ENCODE results near the gene MEAK7.
"Not testable (repeated sequence)": the region's sequence is repeated elsewhere in the genome, so short reads cannot be mapped to it uniquely, and the experiment has no call there.

The MEAK7 gene

DNA sequence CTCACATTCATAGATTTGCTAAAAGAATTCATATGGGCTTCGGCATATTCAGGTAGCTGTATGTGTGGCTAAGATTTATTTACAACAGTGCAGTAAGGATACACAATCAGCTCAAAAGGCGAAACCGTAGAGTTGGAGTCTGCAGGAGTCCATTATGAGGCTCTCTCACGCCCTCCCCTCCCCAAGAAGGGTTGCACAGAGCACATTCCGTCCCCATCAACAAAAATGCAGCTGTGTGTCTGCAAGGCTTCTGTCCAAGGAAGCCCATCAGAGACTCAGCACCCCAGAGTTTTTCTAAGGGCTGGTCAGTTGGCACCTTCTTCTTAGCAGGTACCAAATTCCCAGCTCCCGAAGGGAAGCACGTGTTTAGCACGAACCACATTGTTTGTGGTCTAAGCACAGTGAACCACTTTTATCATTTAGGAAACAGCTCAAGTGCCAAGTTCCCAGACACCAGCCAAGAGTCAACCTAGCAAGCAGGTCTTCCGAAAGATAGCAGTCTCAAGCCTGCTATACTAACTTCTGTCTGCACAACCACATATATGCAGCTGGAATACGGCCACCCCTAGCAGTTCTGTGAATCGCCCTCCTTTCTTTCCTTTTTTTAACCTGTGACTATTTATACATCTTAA lies 28.5 kb upstream of the MEAK7 start:
- no peak for DNase-seq (ENCODE audit: low read depth)

DNA sequence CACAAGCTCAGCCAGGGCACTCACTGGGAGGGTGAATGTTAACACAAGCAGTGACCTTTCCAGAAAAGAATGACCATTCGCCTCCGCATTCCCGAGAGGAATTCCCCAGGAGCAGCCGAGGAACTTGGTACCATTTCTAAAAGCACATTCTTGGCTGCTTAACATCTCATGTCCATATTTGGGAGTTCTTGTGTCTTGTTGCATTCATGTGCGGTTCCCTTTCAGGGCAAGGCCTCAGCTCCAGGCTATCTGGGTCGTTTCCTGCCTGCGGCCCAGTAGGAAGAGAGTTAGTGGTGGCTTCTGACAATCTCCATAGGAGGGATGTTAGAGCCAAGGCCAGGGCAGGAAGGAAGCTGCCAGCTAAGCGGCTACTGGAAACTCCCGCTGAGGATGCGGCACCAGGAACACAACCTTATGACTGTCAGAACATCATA lies 27.8 kb upstream of the MEAK7 start:
- DNase-seq (ENCODE audit: low read depth): no peak

DNA sequence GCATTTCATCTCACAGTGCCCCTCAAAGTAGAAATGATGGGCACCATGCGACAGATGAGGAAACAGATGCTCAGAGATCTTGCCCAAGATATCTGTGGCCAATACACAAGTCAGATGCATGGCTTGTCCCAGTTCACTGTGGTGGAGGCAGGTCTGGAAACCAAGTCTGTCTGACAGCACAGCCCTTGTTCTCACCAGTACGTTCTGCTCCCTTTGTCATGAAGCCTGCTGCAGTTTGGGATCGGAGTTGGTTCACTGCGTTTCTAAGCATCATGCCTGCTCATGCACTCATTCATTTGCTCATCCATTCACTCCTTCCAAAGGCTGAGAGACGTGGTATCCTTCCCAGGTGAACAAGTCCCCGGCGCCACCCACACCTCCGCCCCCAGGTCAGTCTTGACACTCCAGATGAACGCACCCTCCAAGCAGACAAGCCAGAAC lies 27.2 kb upstream of the MEAK7 start:
- no peak for DNase-seq (ENCODE audit: low read depth)

DNA sequence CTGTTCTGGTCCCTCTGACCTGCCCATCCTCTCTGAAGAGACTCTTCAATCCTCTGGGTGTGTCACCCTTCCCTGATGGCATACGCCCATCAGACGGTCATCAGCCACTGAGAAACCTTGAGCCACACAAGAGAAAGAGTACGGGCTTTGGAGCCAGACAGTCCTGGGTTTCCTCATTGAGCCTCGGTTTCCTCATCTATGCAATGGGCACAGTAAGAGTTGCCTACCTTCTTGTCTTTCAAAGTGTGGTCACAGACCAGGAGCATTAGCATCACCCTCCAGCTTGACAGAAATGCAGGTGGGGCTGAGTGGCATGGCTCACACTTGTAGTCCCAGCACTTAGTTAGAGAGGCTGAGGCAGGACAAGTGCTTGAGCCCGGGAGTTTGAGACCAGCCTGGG lies 26.1 kb upstream of the MEAK7 start:
- DNase-seq (ENCODE audit: low read depth): no peak

DNA sequence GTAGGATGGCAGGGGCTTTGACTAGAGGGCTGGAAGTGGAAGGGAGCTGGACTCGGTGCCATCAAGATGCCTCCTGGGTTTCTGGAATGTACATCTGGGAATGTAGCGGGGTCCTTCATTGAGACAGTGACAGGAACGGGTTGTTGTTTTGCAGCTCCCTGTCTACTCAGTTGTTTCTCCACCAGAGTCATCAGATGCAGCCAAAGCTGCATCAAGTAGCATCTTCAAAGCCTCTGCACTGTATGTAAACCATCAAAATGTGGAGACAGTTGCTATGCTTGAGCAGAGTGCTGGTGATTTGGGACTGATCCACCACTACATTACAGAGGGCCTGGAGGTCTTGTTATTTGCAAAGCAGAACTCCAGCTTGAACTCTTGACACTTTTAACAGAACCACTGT lies 25.1 kb upstream of the MEAK7 start:
- no peak for DNase-seq (ENCODE audit: low read depth)

DNA sequence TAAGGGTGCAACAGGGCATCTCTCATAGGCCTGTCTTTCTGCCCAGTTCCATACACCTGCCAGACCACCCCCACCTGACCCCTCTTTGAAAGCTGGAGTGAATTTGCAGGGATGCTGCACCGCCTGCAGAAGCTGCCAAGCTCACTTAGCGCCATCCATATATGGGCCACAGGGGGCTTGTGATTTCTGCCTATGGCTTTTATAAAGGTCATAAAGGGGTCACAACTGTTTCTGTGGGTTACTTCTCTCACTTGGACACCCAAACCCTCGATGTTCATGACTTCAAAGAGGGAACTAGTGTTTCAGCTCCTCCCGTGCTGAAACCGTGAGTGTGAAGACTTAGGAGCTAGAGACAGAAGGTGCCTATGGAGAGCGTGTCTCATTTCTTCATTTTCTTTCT lies 23.9 kb upstream of the MEAK7 start:
- no peak for DNase-seq (ENCODE audit: low read depth)

DNA sequence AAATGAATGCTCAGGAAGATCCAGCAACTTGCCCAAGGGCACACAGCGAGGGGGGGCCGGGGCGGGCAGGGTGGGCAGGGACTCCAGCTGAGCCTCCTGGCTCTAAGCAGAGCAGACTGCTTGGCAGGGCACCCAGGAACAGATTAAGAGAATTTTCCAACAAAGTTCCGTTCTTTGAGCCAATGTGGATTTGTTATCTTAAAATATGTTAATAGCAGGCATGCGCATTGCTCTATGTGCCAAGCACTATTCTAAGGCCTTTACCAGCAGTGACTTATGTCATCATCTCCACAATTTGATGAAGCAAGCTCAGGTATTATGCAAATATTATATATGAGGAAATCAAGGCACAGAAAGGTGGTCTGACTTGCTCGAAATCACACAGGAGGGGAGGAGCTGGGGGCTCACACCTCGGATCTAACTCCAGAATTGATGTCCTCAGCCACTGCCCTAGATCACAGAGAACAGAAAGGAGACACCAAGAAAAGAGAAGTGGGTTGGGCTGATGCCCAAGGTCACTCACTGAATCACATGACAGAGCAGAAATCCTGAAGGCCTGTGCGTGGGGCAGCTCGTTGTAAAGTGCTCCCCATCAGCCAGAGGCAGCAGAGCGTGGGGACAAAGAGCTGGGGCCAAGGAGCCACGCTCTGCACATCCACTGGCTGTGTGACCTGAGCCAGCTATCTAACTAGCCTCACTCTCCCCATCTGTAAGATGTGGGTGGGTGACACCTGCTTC lies 23.2 kb upstream of the MEAK7 start:
- no peak for DNase-seq (ENCODE audit: low read depth)

DNA sequence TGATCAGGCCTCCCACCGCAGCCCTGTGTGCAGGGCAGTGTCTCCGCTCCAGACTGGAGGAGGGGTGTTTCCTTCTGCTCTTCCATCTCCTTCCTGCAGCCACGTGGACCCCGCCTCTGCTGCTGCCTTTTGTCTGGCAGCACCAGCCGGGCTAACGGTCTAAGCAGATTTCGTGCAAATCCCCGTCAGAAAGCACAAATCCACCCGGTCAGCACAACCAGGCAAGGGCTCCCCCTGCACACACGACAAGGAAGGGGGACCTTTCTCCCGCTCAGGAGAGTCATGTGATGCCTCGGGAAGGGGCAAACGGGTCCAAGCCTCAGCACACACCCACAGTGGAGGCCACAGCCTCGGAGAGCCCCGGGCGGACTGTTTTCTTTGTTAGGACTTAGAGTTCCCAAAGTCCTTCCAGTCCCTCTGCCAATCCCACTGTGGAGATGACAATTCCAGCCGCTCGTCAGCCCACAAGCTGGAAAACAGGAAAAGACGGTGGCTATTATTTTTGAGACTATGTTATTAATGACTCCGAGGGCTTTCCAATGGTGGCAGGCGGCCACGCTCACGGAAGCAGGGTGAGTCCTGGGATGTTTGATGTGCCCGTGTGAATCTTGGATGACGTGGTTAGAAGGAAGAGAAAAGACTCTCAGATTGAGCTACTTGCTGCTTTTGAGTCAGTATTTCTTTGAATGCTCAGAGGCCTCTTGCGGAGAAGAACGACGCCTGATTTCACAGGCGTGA lies 22.5 kb upstream of the MEAK7 start:
- no peak for DNase-seq (ENCODE audit: low read depth)

DNA sequence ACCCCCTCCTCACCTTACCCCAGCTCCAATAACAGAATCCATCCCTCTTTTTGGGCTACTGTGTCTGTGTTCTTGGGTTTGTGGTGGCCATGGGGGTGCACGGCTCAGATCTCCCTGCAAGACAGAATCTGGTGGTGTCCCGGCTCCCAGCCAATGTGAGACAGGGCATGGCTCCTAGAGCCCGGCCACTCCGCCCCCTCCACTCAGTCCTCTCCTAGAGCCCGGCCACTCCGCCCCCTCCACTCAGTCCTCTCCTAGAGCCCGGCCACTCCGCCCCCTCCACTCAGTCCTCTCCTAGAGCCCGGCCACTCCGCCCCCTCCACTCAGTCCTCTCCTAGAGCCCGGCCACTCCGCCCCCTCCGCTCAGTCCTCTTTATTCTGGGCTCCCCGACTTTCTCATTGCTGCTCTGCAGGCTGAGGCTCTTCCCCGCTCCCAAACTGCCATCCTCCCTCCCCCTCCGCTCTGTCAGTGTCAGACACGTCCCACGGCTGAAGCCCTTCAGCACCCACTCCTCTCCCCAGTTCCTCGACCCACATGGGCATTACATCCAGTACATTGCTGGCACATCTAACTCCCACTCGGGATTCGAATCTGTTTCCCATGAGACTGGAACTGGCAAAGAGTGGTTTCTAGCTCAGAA lies 20.6 kb upstream of the MEAK7 start:
- not testable (repeated sequence) for DNase-seq (ENCODE audit: low read depth)

DNA sequence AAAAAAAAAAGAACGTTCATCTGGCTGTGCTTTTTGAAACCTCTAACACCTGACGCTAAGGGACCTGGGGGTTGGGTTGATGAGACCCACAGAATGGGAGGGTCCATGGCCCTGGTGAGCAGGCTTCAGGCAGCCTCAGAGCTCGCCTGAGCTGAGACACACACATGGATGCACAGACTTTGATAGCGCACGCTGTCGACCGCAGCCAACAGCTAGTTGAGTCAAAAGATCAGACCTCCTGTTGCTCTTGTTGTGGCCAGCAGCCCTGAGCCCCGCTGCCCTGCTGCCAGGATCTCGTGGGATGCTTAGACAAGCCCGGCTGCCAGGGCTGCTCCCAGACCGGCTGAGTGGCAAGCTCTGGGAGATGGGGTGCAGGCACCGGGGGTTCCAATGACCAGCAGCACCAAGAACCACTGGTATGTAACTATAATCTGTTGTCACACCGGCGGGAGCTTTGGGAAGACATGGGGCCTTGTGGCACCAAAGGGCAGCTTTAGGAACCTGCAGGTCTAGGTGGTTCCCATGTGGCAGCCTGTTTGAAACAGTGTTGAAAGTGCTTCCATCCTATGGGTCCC lies 20.0 kb upstream of the MEAK7 start:
- DNase-seq (ENCODE audit: low read depth): no peak

DNA sequence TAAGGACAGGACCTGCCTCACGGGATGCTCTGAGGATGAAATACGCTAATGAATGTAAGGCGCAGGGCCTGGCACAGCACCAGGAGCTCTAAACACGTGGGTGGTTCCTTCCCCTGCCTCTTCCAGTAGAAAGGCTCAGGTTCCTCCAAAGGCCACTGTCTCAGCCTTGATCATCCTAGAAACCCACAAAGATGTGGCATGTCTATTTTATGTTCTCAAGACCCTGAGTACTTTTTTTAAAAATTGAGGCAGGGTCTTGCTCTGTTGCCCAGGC lies 17.0 kb upstream of the MEAK7 start:
- DNase-seq (ENCODE audit: low read depth): no peak

DNA sequence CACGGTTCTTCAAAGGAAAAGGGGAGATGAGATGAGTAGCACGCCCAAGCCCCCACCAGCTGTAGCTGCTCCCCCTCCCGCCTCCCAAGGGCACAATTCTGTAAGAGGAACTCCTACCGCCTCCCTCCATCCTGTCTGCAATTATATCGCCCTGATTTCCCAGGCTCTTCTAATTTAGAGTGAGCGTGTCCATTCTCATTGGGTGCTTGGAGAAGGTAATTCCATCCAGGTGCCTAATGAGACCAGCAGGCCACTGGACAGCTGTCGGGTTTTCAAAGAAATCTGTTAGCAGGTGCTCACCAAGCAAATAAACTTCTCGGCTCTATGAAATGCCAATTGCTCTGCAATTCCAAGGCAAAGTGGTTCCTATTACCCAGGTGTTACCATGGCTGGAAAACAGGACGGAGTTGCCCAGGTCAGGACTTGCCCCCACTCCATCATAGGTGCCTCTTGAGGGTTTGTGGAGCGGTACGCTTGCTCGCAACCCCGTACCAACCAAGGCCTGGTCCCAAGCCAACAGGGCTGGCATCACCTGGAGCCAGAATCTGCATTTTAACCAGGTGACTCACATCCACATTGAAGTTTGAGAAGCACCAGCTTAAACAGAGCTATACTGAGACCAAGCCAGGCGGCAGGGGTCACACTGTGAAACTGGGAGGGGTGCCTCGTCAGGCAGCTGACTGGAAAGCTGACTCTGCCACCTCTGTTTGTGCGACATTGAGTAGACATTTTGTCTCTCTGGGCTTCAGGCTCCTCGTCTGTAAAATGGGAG lies 16.5 kb upstream of the MEAK7 start:
- no peak for DNase-seq (ENCODE audit: low read depth)

DNA sequence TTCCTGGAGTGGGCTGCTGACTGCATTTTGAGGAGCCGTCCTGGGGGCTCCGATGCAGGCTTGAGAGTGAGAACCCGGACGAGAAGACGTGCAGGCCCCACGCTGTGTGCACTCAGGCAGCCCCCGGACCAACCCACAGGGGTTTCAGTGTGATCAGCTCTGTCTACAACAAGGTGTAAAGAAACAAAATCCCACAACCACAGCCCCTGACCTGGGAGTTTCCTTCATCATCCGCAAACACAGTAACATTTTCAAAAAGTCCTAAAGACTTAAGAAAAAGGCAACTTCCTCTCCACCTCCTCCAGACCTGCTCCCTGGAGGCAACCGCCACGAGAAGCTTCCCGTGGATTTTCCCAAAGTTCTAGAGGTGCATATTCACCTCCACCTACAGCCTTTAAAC lies 15.4 kb upstream of the MEAK7 start:
- DNase-seq (ENCODE audit: low read depth): no peak

DNA sequence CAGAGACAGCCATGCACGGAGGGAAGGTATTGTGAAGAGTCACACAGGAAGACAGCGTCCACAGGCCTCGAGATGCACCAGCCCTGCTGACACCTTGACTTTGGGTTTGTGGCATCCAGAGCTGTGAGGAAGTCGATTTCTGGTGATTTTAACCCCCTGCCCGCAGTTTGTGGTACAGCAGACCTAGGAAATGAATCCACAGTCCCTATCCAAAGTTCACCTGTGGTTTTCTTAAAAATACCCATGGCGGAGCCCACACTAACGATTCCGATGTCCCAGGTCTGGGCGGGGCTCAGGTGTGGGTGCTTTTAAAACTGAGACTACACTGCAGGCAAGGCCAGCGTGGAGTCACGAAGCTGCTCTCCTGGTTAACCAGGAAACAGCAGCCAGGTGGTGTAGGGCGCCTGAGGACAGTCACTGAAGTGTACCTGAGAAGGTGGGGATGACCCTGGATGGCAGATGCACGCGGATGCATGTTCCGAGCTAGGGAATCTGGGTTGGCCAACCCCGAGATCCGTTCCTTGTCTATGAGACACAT lies 14.4 kb upstream of the MEAK7 start:
- DNase-seq (ENCODE audit: low read depth): peak; percentile 48

DNA sequence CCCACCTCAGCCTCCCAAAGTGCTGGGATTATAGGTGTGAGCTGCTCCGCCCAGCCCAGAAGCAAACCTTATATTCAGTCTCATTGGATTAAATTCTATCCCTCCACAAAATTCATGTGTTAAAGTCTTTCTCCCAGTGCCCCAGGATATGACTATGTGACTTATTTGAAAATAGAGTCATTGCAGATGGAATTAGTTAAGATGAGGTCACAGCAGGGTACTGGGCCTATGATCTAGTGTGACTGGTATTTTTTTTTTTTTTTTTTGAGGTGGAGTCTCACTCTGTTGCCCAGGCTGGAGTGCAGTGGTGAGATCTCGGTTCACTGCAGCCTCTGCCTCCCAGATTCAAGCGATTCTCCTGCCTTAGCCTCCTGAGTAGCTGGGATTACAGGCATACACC lies 13.8 kb upstream of the MEAK7 start:
- DNase-seq (ENCODE audit: low read depth): not testable (repeated sequence)

DNA sequence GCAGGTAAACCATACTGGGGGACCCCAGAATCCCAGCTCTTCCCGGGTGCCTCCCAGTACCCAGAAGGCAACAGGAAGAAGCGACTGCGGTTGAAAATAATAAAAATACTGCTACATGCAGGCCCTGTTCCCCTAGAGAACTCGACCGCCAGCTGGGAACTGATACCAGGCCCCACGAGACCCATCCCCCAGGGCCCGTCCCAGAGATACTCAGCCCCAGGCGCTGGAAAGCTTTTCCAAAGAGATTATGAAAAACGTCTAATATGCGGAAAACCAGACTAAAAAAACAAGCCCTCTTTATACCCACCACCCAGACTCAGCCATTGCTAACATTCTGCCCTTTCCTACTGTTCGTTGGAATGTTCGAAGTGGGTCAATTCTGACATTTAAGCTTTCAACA lies 12.9 kb upstream of the MEAK7 start:
- DNase-seq (ENCODE audit: low read depth): no peak

DNA sequence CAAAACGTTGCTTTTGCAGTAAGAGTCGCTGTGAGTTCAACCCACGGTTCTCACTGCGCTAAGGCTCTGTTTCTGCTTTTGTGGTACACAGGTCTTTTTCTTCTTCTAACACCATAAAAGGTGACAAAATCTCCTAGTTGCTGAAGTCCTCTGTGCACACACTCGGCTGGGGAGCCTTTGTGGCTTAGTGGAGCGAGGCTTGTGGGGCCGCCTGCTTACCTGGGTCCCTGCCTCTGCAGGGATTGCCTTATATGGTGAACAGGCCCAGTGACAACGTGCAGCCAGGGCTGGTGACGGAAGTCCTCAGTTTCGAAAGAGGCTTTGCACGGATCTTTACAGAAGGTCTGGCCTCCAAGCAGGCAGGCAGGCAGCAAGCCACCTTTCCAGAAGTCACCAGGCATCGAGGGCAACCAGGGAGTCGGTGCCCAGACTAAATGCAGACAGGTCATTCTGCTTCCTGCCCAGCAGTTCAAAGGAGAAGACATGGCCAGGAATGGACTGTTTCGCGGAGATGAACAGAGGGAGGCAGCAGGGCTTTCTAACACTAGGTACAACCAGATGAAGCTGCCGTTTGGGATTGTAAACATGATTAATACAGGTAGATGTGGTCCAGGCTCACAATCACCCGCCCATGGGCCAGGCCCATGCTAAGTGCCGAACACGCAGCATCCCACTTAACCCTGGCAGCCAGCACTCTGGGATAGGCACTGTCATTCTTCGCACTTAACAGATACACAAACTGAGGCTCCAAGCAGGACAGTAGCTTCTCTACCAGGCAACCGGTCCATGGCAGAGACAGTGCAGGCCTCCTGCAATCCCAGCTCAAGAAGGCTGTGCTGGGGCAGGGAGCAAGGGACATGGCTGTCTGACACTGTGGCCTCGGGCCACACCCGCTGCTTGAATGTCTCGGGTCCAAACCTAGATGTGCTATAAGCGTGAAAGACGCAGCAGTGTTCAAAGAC lies 10.7 kb upstream of the MEAK7 start:
- peak; percentile 68 for DNase-seq (ENCODE audit: low read depth)

DNA sequence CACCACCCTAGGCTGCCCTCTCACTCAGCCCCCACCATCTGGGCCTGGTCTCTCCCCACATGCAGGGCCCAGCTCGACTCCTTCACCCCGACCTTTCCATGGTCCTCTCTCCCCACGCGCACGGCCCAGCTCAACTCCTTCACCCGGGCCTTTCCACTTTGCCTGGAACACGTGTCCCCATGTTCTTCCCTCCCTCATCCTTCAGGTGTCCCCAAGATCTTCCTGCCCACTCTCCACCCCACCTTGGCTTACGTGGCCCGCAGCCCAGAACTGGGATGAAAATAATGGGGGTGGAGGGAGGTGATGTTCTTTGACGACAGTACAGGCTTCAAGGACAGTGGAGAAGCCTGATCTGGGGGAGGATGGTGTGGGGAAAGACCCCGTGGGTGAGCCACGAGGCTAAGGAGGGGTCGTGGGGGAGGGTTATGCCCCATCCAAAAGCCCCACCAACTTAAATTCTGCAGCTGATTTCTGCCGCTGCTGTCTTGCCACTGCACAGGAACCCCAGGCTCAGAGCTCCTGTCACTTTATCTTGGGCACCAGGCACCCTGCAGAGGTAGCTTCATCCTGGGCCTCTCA lies 9.9 kb upstream of the MEAK7 start:
- DNase-seq (ENCODE audit: low read depth): no peak

DNA sequence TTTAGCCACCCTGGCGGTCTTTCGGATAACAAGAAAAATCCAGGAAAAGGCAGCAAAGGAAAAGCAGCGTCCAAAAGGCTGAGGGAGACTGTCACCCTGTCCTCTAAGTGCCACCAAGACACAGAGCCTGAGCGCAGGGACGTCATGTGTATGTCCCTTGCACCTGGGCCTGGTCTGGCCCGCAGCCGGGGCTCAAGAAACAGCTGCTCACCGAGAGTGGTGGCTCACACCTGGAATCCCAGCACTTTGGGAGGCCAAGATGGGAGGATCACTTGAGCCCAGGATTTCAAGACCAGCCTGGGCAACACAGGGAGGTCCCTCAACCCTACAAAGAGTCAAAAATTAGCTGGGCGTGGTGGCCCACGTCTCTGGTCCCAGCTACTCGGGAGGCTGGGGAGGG lies 9.2 kb upstream of the MEAK7 start:
- no peak for DNase-seq (ENCODE audit: low read depth)

DNA sequence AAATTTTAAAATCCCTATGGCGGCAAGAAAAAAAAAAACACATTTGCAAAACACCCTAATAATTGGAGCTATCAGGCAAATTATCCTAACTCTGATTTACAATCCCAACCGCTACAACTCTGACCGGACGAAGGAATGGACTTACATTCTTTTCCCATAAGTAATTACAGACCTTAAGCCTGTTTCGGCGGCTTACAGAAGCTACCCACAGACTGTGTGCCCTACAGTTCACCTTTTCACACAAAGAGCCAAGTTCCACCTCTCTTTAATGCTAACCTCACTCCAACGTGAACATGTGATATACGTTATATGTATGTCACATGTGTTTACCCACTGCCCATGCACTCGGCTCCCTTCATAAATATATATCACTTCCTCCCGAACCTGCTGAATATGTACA lies 8.7 kb upstream of the MEAK7 start:
- no peak for DNase-seq (ENCODE audit: low read depth)
